Erythroblast (primary cell): ENCODE results near the gene MAP3K20.

Experiments used
- GATA1 ChIP-seq: IDR thresholded peaks from 2 replicates; pipeline ENCODE4 v1.6.1; 2011; ENCODE audit warnings: low read depth, mild to moderate bottlenecking, control low read depth, low read length, moderate library complexity
- POLR2A ChIP-seq: IDR thresholded peaks from 2 replicates; pipeline ENCODE4 v1.6.1; 2011; ENCODE audit warnings: mild to moderate bottlenecking, low read length

DNA sequence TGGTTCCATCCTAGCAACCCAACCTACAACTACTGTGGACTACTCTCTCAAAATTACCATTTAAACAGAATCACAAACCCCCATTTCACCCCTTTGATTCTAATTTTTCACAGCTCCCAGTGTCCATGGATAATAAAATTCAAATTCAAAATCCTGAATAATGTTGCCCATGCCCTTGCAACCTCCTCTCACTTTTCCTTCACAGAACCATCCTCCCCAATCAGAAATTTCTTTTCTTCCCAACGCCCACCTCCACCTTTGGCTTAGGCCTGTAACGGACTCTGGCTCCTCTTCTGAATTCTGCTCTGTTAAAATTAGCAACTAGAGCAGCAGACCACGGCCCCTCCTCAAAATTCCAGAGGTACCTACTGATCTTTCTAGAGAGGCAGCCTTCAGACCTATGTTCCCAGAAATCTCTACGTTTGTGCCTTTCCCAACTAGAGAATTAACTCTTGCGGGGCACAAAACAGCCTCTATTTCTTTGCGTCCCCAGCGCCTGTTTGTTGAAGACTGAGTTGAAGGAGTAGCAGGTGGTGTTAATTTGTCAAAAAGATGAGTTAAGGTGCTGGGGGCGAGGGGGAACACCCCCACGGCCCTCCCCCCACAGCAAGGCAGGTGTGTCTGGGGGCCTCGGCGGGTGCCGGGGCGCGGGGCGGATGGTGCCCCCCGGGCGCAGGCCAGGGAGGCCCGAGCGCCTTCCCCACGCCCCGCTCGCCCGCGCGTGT is 428 bp upstream of the MAP3K20 start:
- TF ChIP-seq POLR2A (no peak), GATA1 (no peak)
